Activated T-helper 17 cell treated with anti-CD3 and anti-CD28 coated beads, Interleukin-2, amount 50 U/mL, for 72 hours (primary cell): ENCODE results near the gene IQCE. TPM values are rescaled to one million over a fixed set of nuclear protein-coding genes. Genes with fewer than 3 reads are reported as not detected.

Source experiments
- ATAC-seq: fragments of 150-1000 bp; cut with Tn5 transposase; replicated peaks from 2 replicates; pipeline ENCODE4 v1.10.0; 2021; ENCODE audit warnings: mild to moderate bottlenecking, moderate library complexity
- H3K27ac Mint-ChIP-seq: one replicate; pipeline ENCODE4 v1.8.0; 2022; ENCODE audit warnings: mixed read lengths
- H3K27me3 Mint-ChIP-seq: one replicate; pipeline ENCODE4 v1.8.0; 2022; ENCODE audit warnings: mixed read lengths
- H3K36me3 Mint-ChIP-seq: one replicate; pipeline ENCODE4 v1.8.0; 2022; ENCODE audit warnings: low read depth, mild to moderate bottlenecking, mixed read lengths
- H3K4me1 Mint-ChIP-seq: one replicate; pipeline ENCODE4 v1.8.0; 2022; ENCODE audit warnings: mixed read lengths
- H3K4me3 Mint-ChIP-seq: one replicate; pipeline ENCODE4 v1.8.0; 2022; ENCODE audit warnings: mild to moderate bottlenecking, mixed read lengths
- H3K9me3 Mint-ChIP-seq: one replicate; pipeline ENCODE4 v1.8.0; 2022; ENCODE audit warnings: mixed read lengths
- total RNA-seq, 2 donors: library from RNA; stranded (reverse); gene quantifications; one replicate each; pipeline ENCODE4 v1.2.3, GENCODE V29; 2022

Gene IQCE
- total RNA-seq, 2 donors from 2014 or later = 11.2 to 15.3 TPM

- Mint-ChIP-seq H3K4me3 (no peak overlapping the region), H3K4me1 (peaks cover 7% of the 10 kb centered on the region), H3K27me3 (no peaks in the 10 kb centered on the region), H3K27ac (no peak overlapping the region), H3K9me3 (no peaks in the 10 kb centered on the region), H3K36me3 (peaks cover 8% of the 10 kb centered on the region)
- no peak for ATAC-seq
Measured at GRCh38 chr7:2568521-2569223, 9.9 kb downstream of the IQCE start.

GRCh38 chr7:2569421-2569820 lies 10.6 kb downstream of the IQCE start:
- Mint-ChIP-seq H3K36me3 (peaks cover 8% of the 10 kb centered on the region), H3K27ac (no peak overlapping the region), H3K27me3 (no peaks in the 10 kb centered on the region), H3K9me3 (no peaks in the 10 kb centered on the region), H3K4me1 (peaks cover 7% of the 10 kb centered on the region), H3K4me3 (no peak overlapping the region)
- ATAC-seq = no peak

- no peak for ATAC-seq
- Mint-ChIP-seq H3K4me3 (no peak overlapping the region), H3K4me1 (peaks cover 3% of the 10 kb centered on the region), H3K27ac (no peak overlapping the region), H3K27me3 (no peaks in the 10 kb centered on the region), H3K9me3 (no peaks in the 10 kb centered on the region), H3K36me3 (peaks cover 8% of the 10 kb centered on the region)
Measured at GRCh38 chr7:2570021-2570420, 11.2 kb downstream of the IQCE start.

GRCh38 chr7:2571409-2571808 lies 12.6 kb downstream of the IQCE start:
- Mint-ChIP-seq H3K4me1 (no peaks in the 10 kb centered on the region), H3K27me3 (no peaks in the 10 kb centered on the region), H3K27ac (no peak overlapping the region), H3K4me3 (no peak overlapping the region), H3K9me3 (no peaks in the 10 kb centered on the region), H3K36me3 (peaks cover 8% of the 10 kb centered on the region)
- no peak for ATAC-seq

GRCh38 chr7:2572101-2572842 lies 13.5 kb downstream of the IQCE start:
- Mint-ChIP-seq H3K27me3 (no peaks in the 10 kb centered on the region), H3K36me3 (peaks cover 8% of the 10 kb centered on the region), H3K27ac (no peak overlapping the region), H3K4me3 (no peak overlapping the region), H3K9me3 (no peaks in the 10 kb centered on the region), H3K4me1 (no peaks in the 10 kb centered on the region)
- peak; percentile 46 for ATAC-seq

- Mint-ChIP-seq H3K36me3 (peaks cover 8% of the 10 kb centered on the region), H3K4me1 (no peaks in the 10 kb centered on the region), H3K9me3 (no peaks in the 10 kb centered on the region), H3K27me3 (no peaks in the 10 kb centered on the region), H3K27ac (no peak overlapping the region), H3K4me3 (no peak overlapping the region)
- no peak for ATAC-seq
Measured at GRCh38 chr7:2573761-2574160, 15.0 kb downstream of the IQCE start.

GRCh38 chr7:2575046-2575732 lies 16.4 kb downstream of the IQCE start:
- no peaks in the 10 kb centered on the region for H3K9me3 Mint-ChIP-seq
- no peak overlapping the region for H3K4me3 Mint-ChIP-seq
- ATAC-seq = no peak
- peaks cover 8% of the 10 kb centered on the region for H3K36me3 Mint-ChIP-seq
- H3K4me1 Mint-ChIP-seq = no peaks in the 10 kb centered on the region
- no peak overlapping the region for H3K27ac Mint-ChIP-seq
- no peaks in the 10 kb centered on the region for H3K27me3 Mint-ChIP-seq

- Mint-ChIP-seq H3K9me3 (no peaks in the 10 kb centered on the region), H3K4me1 (no peaks in the 10 kb centered on the region), H3K27ac (no peak overlapping the region), H3K27me3 (no peaks in the 10 kb centered on the region), H3K4me3 (no peak overlapping the region), H3K36me3 (peaks cover 8% of the 10 kb centered on the region)
- ATAC-seq = no peak
Measured at GRCh38 chr7:2575733-2576340, 17.1 kb downstream of the IQCE start.

GRCh38 chr7:2576742-2577491 lies 18.1 kb downstream of the IQCE start:
- peaks cover 8% of the 10 kb centered on the region for H3K36me3 Mint-ChIP-seq
- ATAC-seq = no peak
- H3K27ac Mint-ChIP-seq = no peak overlapping the region
- H3K4me3 Mint-ChIP-seq = no peak overlapping the region
- H3K4me1 Mint-ChIP-seq = no peaks in the 10 kb centered on the region
- no peaks in the 10 kb centered on the region for H3K9me3 Mint-ChIP-seq
- H3K27me3 Mint-ChIP-seq = no peaks in the 10 kb centered on the region

- no peak for ATAC-seq
- Mint-ChIP-seq H3K4me3 (no peak overlapping the region), H3K9me3 (no peaks in the 10 kb centered on the region), H3K36me3 (peaks cover 4% of the 10 kb centered on the region), H3K4me1 (no peaks in the 10 kb centered on the region), H3K27ac (no peak overlapping the region), H3K27me3 (no peaks in the 10 kb centered on the region)
Measured at GRCh38 chr7:2577914-2578680, 19.3 kb downstream of the IQCE start.

- H3K27ac Mint-ChIP-seq = no peak overlapping the region
- H3K4me1 Mint-ChIP-seq = no peaks in the 10 kb centered on the region
- H3K9me3 Mint-ChIP-seq = no peaks in the 10 kb centered on the region
- H3K4me3 Mint-ChIP-seq = no peak overlapping the region
- peaks cover 9% of the 10 kb centered on the region for H3K36me3 Mint-ChIP-seq
- ATAC-seq = no peak
- no peaks in the 10 kb centered on the region for H3K27me3 Mint-ChIP-seq
Measured at GRCh38 chr7:2580636-2581035, 21.9 kb downstream of the IQCE start.

- H3K4me1 Mint-ChIP-seq = no peaks in the 10 kb centered on the region
- no peak for ATAC-seq
- peaks cover 9% of the 10 kb centered on the region for H3K36me3 Mint-ChIP-seq
- no peaks in the 10 kb centered on the region for H3K27me3 Mint-ChIP-seq
- no peaks in the 10 kb centered on the region for H3K9me3 Mint-ChIP-seq
- no peak overlapping the region for H3K4me3 Mint-ChIP-seq
- no peak overlapping the region for H3K27ac Mint-ChIP-seq
Measured at GRCh38 chr7:2582006-2582735, 23.4 kb downstream of the IQCE start.
